Ascending aorta (tissue), 2 donors: ENCODE results near the gene TOX2. TPM values are rescaled to one million over a fixed set of nuclear protein-coding genes. Genes with fewer than 3 reads are reported as not detected.

ENCODE experiments used
- DNase-seq, 2 donors: peaks; one replicate each; pipeline ENCODE4 v3.0.0-alpha.2; 2019; ENCODE audit warnings: low spot score in 2 of 2
- H3K27ac ChIP-seq, 2 donors: fragments of 200-600 bp; sonication (generic); one replicate each; pipeline ENCODE4 v1.5.1; 2016 to 2017; ENCODE audit warnings: mild to moderate bottlenecking in 1 of 2
- H3K27me3 ChIP-seq: fragments of 200-600 bp; sonication (generic); one replicate; pipeline ENCODE4 v1.5.1; 2017
- H3K36me3 ChIP-seq, 2 donors: fragments of 200-600 bp; sonication (generic); one replicate each; pipeline ENCODE4 v1.5.1; 2016
- H3K4me1 ChIP-seq, 2 donors: fragments of 200-600 bp; sonication (generic); one replicate each; pipeline ENCODE4 v1.5.1; 2016 to 2017; ENCODE audit warnings: mild to moderate bottlenecking in 1 of 2
- H3K4me3 ChIP-seq, 2 donors: fragments of 200-600 bp; sonication (generic); one replicate each; pipeline ENCODE4 v1.5.1; 2016 to 2017; ENCODE audit warnings: mild to moderate bottlenecking in 1 of 2
- H3K9me3 ChIP-seq, 2 donors: fragments of 200-600 bp; sonication (generic); one replicate each; pipeline ENCODE4 v1.5.1; 2016
- intact Hi-C: fragments of 100-400 bp; cut with DNase I; formaldehyde crosslinking; loops from one replicate; pipeline ENCODE4 v1.15.1; 2023
- total RNA-seq: library from RNA; depleted of rRNA; stranded (reverse); fragments of >200 nt; gene quantifications from one replicate; pipeline ENCODE4 v1.1.0, GENCODE V29; 2016
- TF ChIP-seq, protein P1 (sequence below), 3 experiments: fragments of 200-600 bp in 2 of 3; fragments of 450-650 bp in 1 of 3; sonication (generic) in 2 of 3; IDR thresholded peaks; one replicate each; pipeline ENCODE4 v1.5.1; 2016 to 2019; ENCODE audit warnings: antibody characterized with exemption in 3 of 3, mild to moderate bottlenecking in 1 of 3, moderate library complexity in 1 of 3

TOX2 gene
- total RNA-seq, 1 donor from 2014 or later, result 47.0 TPM

DNA sequence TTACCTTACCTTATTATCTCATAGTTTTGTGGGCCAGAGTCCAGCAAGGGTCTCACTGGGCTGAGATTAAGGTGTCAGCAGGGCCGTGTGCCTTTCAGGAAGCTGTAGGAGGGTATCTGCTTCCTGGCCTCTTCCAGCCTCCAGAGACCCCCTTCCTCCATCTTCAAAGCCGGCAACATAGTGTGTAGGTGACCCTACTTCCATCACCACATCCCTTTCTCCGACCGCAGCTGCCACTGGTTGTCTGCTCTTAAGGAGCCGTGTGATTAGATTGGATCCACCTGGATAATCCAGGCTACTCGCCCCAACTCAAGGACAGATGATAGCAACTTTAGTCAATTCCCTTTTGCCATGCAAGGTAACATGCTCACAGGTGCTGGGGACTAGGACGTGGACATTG lies 181.2 kb downstream of the TOX2 start:
- intact Hi-C loops, result no loop called here
- peak in 1 of 2 donors; percentile 15 for DNase-seq

DNA sequence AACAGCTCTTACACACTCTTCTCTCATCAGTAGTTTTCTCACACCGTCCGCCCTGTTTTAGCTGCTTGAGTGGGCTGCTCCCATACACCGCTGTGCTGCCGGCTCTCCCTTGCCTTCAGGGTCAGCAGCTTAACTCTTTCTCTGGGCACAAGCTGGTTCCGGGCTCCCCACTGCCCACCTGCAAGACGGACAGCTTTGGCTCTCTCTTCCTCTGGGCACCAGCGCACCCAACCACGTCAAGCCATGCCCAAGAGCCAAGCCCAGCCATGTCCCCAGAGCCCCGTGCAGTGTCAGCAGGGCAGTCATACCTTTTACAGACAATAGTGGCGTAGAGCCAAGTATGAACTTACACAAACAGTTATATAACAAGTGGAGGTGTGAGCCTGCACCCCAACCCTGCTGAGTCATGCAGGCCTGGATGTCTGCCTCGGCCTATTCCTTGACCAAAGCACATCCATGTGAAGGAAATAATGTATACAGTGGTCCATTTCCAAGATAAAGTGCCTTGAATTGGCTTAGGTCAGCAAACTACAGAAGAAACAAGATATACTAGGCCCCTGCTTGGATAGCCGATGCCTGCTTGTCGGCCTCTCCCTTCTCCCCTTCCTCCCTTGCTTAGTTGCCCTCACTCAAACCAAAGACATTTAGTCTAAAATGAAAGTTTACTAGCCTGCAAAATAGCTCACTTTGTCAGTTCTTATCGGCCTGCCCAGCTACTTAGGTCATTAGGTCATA lies 183.0 kb downstream of the TOX2 start:
- no peak overlapping the region for H3K4me3 ChIP-seq
- intact Hi-C loops, result no loop called here
- no peaks in the 10 kb centered on the region for H3K36me3 ChIP-seq
- DNase-seq, result peak in 1 of 2 donors; percentile 56
- TF ChIP-seq, protein P1, sequence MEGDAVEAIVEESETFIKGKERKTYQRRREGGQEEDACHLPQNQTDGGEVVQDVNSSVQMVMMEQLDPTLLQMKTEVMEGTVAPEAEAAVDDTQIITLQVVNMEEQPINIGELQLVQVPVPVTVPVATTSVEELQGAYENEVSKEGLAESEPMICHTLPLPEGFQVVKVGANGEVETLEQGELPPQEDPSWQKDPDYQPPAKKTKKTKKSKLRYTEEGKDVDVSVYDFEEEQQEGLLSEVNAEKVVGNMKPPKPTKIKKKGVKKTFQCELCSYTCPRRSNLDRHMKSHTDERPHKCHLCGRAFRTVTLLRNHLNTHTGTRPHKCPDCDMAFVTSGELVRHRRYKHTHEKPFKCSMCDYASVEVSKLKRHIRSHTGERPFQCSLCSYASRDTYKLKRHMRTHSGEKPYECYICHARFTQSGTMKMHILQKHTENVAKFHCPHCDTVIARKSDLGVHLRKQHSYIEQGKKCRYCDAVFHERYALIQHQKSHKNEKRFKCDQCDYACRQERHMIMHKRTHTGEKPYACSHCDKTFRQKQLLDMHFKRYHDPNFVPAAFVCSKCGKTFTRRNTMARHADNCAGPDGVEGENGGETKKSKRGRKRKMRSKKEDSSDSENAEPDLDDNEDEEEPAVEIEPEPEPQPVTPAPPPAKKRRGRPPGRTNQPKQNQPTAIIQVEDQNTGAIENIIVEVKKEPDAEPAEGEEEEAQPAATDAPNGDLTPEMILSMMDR (IDR thresholded peaks at IDR 0.05), result no peak
- no peaks in the 10 kb centered on the region for H3K9me3 ChIP-seq
- H3K27me3 ChIP-seq, result no peaks in the 10 kb centered on the region
- no peak overlapping the region for H3K27ac ChIP-seq
- H3K4me1 ChIP-seq, result no peaks in the 10 kb centered on the region

More for the DNA sequence above, 181.2 kb downstream of the TOX2 start:
- H3K27me3 ChIP-seq, result no peaks in the 10 kb centered on the region
- H3K9me3 ChIP-seq, result no peaks in the 10 kb centered on the region
- H3K4me1 ChIP-seq, result no peaks in the 10 kb centered on the region
- no peaks in the 10 kb centered on the region for H3K36me3 ChIP-seq
- TF ChIP-seq, protein P1 (IDR thresholded peaks at IDR 0.05), result no peak
- H3K4me3 ChIP-seq, result no peak overlapping the region
- H3K27ac ChIP-seq, result no peak overlapping the region

GRCh38 chr20:44098256-44098630 lies 183.6 kb downstream of the TOX2 start:
- intact Hi-C loops, result no loop called here
- no peaks in the 10 kb centered on the region for H3K27me3 ChIP-seq
- TF ChIP-seq, protein P1 (IDR thresholded peaks at IDR 0.05), result no peak
- no peaks in the 10 kb centered on the region for H3K36me3 ChIP-seq
- no peaks in the 10 kb centered on the region for H3K9me3 ChIP-seq
- no peak overlapping the region for H3K27ac ChIP-seq
- no peak overlapping the region for H3K4me3 ChIP-seq
- no peaks in the 10 kb centered on the region for H3K4me1 ChIP-seq
- peak in 1 of 2 donors; percentile 22 for DNase-seq

GRCh38 chr20:44098657-44099056 lies 184.0 kb downstream of the TOX2 start:
- intact Hi-C loops, result no loop called here
- Histone ChIP-seq H3K4me1 (no peaks in the 10 kb centered on the region), H3K27ac (no peak overlapping the region), H3K4me3 (no peak overlapping the region), H3K27me3 (no peaks in the 10 kb centered on the region), H3K36me3 (no peaks in the 10 kb centered on the region), H3K9me3 (no peaks in the 10 kb centered on the region)
- TF ChIP-seq, protein P1 (IDR thresholded peaks at IDR 0.05), result no peak
- DNase-seq, result peak in 1 of 2 donors; percentile 48

DNA sequence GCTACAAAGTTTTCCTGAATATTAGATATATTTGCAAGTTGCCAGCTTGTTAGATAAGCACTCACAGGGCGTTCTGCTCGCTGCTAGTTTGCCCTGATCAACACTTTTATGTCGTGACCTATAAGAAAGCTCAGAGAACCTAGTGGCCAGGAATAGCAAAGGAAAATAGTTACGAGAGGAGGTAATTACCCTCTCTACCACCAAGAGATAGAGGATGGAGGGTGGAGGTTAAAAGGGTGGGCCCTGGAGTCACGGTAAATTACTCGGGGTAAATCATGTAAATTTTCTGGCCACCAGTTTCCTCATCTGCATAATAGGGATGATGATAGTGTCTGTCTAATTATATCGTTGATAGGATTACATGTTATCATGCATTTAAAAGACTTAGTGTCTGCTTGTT lies 185.2 kb downstream of the TOX2 start:
- intact Hi-C loops, result no loop called here
- Histone ChIP-seq H3K27ac (no peak overlapping the region), H3K9me3 (no peaks in the 10 kb centered on the region), H3K4me3 (no peak overlapping the region), H3K36me3 (no peaks in the 10 kb centered on the region), H3K27me3 (no peaks in the 10 kb centered on the region), H3K4me1 (no peaks in the 10 kb centered on the region)
- TF ChIP-seq, protein P1 (IDR thresholded peaks at IDR 0.05), result no peak
- DNase-seq, result peak in 1 of 2 donors; percentile 28
